NCI-H2227 (cell line): Measurements from ENCODE around the gene ST14.
"Not testable (repeated sequence)": the region's sequence is repeated elsewhere in the genome, so short reads cannot be mapped to it uniquely, and the experiment has no call there.

ENCODE experiments used
- DNase-seq: peaks from one replicate; lab custom pipeline; 2025; ENCODE audit not compliant: unreplicated experiment; lab: John Stamatoyannopoulos, UW

Gene ST14

DNA sequence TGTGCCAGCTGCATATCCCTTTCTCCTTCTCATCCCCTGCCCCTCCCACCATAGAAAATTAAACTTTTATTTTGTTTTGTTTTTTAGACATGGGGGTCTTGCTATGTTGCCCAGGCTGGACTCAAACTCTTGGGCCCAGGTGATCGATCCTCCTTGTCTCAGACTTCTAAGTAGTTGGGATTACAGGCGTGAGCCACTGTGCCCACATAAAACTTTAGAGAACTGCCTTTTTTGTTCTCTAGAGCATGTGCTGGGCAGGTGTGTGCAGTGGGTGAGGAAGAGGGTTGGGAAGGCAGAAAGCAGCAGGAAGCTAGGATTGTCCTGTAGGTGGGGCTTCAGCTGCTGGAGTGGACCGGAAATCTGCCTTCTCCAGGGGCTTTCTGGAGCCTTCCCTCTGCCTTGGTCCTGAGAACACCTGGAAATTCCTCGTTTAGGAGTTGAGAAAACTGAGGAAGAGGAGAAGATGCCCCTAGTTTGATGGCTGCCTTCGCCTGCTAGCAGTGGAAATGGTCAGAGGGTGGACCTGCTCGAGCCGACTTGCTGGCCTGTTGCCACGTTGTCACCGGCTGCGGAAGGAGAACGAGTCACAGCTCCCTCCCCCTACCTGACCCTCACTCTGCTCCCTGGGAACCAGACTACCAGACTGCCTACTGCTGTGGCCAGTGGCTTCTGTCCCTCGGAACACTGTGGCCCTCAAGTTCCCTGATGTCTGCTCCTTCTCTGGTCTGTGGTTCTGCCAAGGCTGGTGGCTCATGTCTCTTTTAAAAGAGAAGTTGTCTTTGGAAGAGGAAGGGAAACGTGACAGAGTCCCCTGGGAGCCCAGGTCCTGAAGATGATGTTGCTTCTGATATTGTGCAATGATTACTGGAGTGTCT is 4.0 kb downstream of the ST14 start:
- DNase-seq, result no peak

DNA sequence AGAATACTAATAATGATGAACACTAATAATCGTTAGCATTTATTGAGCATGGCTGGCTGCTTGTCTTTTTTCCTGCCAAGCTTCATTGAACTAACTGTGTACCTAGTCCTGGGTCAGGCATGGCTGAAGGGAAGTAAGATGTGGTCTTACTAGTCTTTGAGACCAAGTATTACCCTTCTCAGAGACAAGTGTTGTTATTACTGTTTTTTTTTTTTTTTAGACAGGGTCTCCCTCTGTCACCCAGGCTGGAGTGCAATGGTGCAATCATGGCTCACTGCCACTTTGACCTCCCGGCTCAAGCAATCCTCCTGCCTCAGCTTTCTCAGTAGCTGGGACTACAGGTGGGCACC is 4.6 kb downstream of the ST14 start:
- DNase-seq, result no peak

DNA sequence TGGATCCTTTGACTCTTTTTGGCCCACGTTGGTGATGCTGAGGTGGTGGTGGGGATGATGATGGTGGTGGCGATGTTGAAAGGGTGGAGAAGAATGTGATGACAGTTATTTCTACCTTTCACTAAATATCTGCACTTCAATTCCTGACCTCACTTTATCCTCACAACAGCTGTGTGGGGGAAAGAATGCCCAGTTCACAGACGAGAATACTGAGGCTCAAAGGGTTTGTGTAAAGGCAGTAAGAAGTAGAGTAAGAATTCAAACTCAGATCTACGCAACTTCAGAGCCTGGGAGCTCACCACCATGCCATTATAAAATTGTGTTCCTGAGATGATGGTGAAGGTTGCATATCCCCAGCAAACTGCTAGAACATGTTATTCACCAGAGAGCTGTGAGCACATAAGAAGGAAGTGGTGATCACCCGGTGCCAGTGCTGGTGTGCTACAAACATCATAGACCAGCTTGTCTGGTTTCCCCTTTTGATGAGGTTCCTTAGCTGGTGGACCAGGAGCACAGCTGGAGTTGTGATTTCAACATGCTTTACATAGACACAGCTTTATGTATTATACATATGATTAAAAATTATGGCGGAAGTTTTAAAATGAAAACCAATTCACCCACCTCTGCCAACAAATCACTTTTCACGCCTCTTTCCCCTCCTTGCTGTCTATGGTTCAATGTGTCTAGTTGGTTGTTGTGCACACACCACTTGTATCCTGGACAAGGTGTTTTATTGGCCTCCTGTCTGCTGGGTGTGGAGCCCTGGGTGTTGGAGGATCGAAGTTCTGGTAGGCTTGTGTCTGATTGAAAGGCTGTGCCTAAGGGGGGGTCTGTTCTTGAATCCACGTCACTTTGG is 6.2 kb downstream of the ST14 start:
- no peak for DNase-seq

DNA sequence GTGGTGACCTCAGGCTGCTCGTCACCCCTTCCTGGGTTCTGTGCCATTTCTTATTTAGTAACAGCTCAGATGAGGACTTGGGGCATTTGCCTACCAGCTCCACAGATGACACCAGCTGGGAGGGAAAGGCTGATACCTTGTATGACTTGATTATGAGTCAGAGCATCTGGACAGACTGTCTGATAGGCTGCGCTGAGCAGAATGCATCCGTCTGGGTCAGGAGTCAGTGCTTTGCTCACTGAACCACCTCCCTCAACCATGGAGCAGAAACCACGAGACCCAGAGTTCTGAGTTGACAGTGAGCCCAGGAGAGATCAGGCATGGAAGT is 6.8 kb downstream of the ST14 start:
- no peak for DNase-seq

DNA sequence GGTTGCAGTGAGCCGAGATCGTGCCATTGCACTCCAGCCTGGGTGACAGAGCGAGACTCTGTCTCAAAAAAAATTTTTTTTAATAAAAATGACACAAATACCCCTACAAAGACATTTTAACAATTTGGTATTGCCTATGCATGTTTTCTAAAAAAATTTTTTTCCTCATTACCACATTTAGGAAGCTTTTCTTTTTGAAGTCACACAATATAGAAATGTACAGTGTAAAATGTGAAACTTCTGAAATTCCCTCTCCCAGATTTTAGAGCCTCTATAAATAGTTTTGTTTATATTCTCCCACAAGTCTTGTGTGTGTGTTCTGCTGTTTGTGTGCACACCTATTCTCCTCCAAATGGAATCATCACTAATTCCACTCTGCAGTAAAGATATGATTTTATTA is 7.6 kb downstream of the ST14 start:
- DNase-seq, result no peak

DNA sequence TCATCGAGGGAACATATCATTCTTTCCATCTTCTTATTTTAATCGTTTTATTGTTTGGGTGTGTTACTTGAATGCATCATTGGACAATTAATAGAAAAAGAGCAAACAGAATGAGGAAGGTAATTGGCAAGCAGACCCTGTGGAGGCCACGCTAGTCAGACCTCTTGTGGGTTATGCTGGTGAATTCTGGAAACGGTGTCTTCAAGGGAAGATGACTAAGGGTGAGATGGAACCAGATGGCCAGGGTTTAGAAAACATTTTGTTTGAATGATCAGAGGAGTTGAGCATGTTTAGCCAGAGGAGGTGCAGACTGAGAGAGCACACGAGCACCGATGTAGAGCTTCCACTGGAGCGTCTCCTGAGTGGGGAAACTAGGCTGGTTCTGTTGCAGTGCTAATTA is 8.5 kb downstream of the ST14 start:
- no peak for DNase-seq

DNA sequence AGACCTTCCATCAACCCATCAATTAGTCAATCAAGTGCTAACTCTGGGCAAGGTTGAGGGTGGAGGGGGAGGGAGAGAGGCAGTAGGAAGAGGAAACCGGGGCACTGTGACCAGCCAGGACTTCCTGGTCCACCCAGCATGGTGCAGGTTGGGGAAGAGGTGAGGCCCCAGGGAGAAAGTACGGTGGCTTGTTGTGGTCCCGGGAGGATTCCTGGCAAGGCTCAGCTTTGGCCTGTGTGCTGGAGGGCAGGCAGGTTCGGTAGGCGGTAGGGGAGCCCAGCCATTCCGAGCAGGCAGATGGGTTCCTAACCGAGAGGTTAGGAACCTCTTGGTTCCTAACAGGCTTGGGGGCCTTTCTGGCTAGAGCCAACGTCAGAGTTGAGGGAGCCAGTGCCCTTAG is 10.8 kb downstream of the ST14 start:
- DNase-seq, result no peak

DNA sequence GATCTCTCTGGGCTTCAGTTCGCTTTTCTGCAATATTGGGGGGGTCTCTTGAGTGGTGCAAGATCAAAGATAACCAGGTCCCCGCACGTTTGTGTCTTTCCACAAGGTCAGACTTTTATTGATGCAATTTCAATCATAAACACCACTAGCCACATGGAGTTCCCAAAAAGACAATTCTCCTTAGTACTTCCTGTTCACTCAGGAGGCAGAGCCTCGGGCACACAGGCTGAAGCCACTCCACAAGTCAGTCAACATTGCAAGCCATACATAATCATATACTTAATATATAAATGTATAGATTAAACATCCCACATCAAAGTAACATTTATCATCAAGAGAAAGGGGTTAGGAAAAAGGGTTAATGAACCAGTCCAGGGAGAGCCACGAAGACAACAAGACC is 12.0 kb downstream of the ST14 start:
- no peak for DNase-seq

DNA sequence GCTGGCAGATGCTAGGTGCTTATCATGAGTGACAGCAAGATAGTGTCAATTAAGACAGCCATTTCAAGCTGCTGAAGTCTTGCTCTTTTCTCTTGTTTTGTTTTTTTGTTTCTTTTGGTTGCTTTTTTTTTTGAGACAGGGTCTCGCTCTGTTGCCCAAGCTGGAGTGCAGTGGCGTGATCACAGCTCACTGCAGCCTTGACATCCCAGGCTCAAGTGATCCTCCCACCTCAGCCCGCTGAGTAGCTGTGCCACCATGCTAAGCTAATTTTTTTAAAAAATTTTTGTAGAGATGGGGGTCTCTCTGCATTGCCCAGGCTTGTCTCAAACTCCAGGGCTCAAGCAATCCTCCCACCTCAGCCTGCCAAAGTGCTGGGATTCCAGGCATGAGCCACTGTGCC is 12.4 kb downstream of the ST14 start:
- DNase-seq, result not testable (repeated sequence)

DNA sequence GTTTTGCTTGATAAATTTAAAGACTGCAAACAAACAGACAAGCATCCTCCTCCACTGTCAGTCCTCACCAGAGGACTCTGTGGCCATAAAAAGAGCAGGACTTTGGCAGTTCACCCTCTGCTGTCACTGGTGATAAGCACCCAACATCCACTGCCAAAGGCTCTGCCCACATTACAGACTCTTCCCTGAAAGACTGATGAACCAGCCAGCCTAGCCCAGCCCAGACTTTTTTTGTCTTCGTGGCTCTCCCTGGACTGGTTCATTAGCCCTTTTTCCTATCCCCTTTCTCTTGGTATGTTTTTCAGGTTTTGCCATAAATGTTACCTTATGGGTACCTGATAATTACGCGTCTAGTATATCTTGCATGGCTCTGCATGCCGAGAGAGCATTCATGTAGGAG is 15.1 kb downstream of the ST14 start:
- DNase-seq, result no peak

DNA sequence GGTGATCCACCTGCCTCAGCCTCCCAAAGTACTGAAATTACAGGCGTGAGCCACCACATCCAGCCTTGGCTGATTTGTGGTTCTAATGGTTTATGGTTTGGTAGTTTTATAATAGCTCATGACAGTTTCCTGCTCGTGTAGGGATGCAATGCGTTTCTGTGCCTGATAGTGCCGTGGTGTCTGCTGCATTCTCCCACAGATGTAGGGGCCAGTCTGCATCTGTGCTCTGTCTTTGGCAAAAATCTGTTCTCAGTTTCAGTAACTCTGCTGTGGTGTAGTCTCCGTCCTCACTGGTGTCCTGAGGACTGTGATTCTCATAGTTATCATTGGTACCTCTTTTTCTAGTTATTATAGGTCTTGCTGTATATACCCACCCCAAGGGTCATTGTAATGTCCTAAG is 16.3 kb downstream of the ST14 start:
- DNase-seq, result no peak

DNA sequence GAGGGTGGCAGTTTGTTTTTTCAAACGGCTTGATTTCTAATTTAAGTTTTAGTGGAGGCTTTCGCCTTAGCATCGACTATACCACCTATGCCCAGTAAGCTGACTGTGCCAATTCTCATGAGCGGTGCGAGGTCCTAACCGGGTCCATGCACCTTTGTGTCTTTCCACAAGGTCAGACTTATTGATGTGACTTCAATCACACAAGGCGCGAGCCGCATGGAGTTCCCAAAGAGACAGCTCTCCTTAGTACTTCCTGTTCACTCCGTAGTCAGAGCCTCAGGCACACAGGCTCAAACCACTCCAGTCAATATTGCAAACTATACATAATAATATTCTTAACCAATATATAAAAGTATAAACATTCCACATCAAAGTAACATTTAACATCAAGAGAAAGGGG is 18.2 kb downstream of the ST14 start:
- no peak for DNase-seq

DNA sequence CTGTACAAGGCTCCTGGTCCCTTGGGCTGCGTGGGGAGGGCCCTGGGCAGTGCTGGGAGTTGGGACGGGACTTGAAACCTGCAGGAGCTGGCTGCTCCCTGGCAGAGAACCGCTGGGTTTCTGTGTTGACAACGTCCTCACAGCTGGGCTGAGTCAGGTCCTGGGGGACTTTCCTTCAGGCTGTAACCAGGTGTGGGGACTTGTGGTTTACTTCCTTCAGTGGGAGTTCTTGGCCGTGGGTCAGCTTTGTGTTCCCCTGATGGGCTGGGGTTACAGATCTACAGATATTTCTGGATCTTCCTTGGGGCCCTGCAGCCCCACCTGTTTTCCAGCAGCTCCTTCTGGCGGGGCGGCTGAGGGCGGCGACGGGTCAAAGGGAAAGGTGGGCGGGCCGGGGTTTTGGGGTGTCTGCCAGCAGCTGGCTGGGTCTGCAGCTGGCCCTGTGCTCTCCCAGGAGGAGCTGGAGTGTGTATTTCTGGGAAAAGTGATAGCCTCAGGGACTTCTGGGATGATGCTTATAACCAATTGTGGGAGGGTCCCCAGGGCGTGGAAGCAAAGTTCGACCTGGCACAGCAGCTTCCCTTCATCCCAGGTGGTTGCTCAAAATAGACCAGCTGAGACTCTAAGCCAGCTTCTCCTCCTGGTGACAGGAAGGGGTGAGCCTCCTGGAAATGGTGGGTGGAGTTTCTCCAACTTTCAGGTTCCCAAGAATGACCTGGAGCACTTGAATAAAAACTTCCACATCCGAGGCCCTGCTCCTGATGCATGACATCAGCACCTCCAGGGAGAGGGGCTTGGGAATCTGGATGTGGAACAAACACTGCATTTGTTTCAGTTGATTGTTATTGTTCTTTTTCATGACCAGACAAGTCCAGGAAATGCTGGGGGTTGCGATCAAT is 19.1 kb downstream of the ST14 start:
- no peak for DNase-seq

DNA sequence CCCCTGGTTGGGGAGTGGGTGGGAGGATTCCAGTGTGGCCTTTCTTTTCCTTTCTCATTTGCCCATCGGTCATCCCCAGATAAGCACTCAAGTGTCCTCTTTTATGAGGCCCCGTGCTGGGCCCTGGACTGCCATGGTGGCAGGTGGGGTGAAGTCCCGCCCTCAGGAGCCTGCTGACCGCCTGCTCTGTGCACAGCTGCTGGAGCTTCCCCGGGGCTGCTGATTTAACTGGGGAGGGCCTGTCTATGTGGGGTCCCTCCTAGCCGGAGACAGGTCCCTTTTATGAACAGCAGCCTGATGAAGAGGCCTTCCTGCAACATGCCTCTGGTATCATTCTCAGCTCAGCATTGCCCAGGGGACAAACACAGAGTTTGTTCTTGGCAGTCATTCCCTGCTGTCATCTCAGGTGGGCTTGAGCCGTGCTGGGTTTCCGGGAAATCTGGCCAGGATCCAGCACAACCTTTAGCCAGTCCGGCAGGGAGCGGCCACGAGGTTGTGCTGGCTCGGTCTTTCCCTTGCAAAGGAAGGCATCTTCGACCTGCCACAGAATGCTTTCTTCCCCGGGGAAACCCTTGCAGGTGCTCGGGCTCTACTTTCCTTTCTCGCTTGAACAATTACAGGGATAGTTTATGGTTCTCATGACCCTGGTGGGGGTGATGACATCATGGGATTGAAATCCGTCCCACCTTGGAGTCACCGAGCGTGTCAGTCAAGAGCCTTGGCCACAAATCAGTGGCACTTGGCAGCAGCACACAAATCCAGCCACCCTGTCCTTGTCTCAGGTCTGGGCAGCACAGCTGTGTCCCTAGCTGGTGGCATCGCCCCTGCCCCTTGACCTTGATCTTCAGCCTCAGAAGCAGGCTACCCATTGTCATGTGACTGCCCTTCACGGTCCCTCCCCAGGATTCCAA is 20.1 kb downstream of the ST14 start:
- no peak for DNase-seq

DNA sequence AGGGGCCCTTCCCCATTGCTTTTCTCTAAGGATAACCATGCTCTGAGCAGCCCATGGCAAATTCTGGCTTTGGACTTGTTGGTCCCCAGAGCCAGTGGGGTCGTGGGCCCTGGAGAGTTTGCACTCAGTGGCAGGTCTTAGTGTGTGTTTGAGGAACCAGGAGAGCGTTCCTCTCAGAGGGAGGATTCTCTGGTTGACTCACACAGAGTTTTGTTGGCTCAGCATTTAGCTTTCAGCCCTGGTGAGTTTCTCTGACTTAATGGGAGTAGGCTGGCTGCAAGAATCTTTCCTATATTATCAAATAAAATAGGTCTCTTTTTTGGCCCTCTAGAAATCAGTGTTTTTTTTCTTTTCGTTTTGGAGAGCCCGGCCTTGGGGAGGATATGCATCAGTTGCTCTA is 20.9 kb downstream of the ST14 start:
- DNase-seq, result no peak

DNA sequence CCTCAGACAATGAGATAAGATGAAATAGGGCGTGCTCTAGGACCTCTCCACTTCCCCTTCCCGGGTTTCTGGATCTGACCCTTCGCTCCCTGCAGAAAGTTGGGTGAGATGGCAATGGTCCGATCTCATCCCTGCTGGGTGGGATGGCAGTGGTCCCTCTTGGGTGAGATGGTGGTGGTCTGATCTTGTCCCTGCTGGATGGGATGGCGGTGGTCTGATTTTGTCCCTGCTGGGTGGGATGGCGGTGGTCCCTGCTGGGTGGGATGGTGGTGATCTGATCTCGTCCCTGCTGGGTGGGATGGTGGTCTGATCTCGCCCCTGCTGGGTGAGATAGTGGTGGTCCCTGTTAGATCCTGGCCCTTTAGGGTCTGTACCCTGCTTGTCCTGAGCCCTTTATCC is 21.3 kb downstream of the ST14 start:
- no peak for DNase-seq

DNA sequence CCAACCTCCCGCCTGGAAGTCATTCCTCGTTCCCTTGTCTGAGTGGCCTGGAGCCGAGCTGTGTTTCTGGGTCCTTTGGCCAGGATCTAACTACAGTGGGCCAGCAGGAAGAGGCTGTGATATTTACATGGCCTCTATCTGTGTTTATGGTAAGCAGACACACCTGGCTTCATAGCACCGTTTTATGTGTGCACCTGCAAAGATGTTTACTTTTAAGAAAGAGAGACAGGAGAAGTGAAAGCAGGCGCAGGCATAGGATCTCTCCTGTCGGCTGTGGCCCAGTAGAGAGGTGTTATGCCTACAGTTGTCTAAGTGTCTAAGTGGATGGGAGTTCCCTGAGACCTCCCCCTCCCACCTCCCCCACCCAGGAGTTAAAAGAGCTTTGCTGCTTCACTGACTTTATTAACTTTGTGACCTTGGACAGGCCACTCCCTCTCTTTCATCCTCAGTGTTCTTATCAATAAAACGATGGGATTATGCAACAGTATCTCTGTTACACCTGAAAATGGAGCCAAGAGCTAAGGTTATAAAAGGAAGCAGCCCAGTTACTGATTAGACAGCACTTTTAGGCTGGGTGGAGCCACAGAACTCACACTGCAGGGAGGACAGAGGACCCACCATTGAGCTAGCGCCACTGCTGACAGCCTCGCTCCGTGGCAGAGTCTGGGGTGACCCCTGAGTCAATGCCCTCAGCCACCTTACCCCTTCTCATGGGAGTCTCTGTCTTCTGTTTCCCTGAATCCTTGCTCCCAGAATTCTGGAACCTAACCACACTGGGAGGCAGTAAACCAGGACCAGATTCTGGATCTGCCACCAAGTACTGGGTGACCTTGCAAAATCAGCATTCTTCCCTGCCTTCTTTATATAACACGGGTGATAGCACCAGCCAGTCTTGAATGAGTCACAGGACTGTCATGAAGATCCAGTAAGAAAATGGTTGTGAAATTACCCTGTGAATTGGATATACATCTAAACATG is 22.0 kb downstream of the ST14 start:
- no peak for DNase-seq

DNA sequence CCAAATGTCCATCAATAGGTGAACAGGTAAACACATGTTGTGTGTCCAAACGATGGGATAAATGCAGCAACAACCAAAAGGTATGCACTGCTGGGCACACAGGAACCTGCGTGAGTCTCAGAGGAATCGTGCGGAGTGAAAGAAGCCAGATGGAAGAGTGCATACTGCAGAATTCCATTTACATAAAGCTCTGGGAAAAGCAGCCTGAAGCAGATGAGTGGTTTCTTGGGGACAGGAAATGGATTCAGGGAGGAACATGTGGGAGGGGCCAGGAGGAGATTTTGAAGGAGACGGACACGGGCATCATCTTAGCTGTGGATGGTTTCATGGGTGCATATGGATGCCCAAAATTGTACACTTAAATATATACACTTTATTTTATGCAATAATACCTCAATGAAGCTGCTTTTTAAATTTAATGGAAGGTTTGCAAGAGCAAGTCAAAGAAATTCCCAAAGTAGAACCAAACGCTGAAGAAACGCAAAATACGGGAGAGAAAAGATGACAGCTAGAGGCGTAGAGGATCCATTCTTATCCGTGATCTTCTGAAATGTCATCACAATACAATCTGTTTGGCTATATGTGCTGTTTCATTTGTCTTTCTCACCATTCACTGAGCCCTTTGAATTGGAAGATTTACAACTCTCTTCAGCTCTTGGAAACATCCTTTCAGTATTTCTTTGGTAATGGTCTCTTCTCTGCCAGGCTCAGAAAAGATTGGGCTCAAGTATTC is 24.5 kb downstream of the ST14 start:
- no peak for DNase-seq

DNA sequence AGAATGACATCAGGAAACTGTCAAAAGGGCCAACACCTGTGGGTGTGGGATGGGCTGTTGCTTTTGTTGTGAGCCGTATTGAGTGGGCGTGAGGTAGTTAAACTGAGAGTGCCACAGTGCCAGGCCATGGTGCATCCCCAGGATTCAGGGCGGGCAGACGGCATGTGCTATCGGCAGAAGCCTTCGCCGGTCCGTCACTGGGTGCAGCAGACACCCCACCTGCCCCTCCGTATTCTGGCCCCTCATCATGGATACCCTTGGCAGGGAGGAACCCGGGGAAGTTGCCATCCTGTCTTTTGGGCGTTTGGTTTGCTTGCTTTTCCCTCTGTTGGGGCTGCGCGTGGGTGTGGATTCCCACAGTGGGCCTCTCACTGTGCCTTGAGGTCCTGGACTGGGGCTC is 27.5 kb downstream of the ST14 start:
- no peak for DNase-seq
